ENCODE measurements around the gene MYOM3. TPM values are rescaled to one million over a fixed set of nuclear protein-coding genes. Genes with fewer than 3 reads are reported as not detected.
"Not testable (repeated sequence)": the region's sequence is repeated elsewhere in the genome, so short reads cannot be mapped to it uniquely, and the experiment has no call there.

MYOM3 gene
- total RNA-seq, 1 experiment from 2014 or later = not detected

GRCh38 chr1:24065304-24065703 is 46.6 kb downstream of the MYOM3 start:
- DNase-seq (ENCODE audit: low read depth, low spot score) = no peak
- in situ Hi-C loops (cut with HindIII; ENCODE audit: low pct_unique_long_range_greater_than_20kb, low sequenced_read_pairs) = no loop called here

- DNase-seq (ENCODE audit: low read depth, low spot score) = no peak
- in situ Hi-C loops (cut with HindIII; ENCODE audit: low pct_unique_long_range_greater_than_20kb, low sequenced_read_pairs) = no loop called here
Measured at GRCh38 chr1:24062221-24062620, 49.7 kb downstream of the MYOM3 start.

- DNase-seq (ENCODE audit: low read depth, low spot score) = no peak
- in situ Hi-C loops (cut with HindIII; ENCODE audit: low pct_unique_long_range_greater_than_20kb, low sequenced_read_pairs) = no loop called here
Measured at GRCh38 chr1:24060482-24060881, 51.5 kb downstream of the MYOM3 start.

GRCh38 chr1:24058671-24059455 is 53.1 kb downstream of the MYOM3 start:
- DNase-seq (ENCODE audit: low read depth, low spot score) = no peak
- in situ Hi-C loops (cut with HindIII; ENCODE audit: low pct_unique_long_range_greater_than_20kb, low sequenced_read_pairs) = no loop called here

GRCh38 chr1:24057171-24057570 is 54.8 kb downstream of the MYOM3 start:
- no peak for DNase-seq (ENCODE audit: low read depth, low spot score)
- in situ Hi-C loops (cut with HindIII; ENCODE audit: low pct_unique_long_range_greater_than_20kb, low sequenced_read_pairs) = no loop called here

- in situ Hi-C loops (cut with HindIII; ENCODE audit: low pct_unique_long_range_greater_than_20kb, low sequenced_read_pairs) = no loop called here
- DNase-seq (ENCODE audit: low read depth, low spot score) = no peak
Measured at GRCh38 chr1:24055681-24056080, 56.3 kb downstream of the MYOM3 start.

- DNase-seq (ENCODE audit: low read depth, low spot score) = no peak
- in situ Hi-C loops (cut with HindIII; ENCODE audit: low pct_unique_long_range_greater_than_20kb, low sequenced_read_pairs) = no loop called here
Measured at GRCh38 chr1:24052220-24052619, 59.7 kb downstream of the MYOM3 start.

GRCh38 chr1:24051206-24051945 is 60.6 kb downstream of the MYOM3 start:
- in situ Hi-C loops (cut with HindIII; ENCODE audit: low pct_unique_long_range_greater_than_20kb, low sequenced_read_pairs) = no loop called here
- DNase-seq (ENCODE audit: low read depth, low spot score) = peak; percentile 54

GRCh38 chr1:24049733-24050132 is 62.2 kb downstream of the MYOM3 start:
- DNase-seq (ENCODE audit: low read depth, low spot score) = no peak
- in situ Hi-C loops (cut with HindIII; ENCODE audit: low pct_unique_long_range_greater_than_20kb, low sequenced_read_pairs) = no loop called here

- in situ Hi-C loops (cut with HindIII; ENCODE audit: low pct_unique_long_range_greater_than_20kb, low sequenced_read_pairs); DNase-seq (ENCODE audit: low read depth, low spot score): not testable (repeated sequence)
Measured at GRCh38 chr1:24048894-24049293, 63.0 kb downstream of the MYOM3 start.

- in situ Hi-C loops (cut with HindIII; ENCODE audit: low pct_unique_long_range_greater_than_20kb, low sequenced_read_pairs) = no loop called here
- no peak for DNase-seq (ENCODE audit: low read depth, low spot score)
Measured at GRCh38 chr1:24048205-24048869, 63.6 kb downstream of the MYOM3 start.

- in situ Hi-C loops (cut with HindIII; ENCODE audit: low pct_unique_long_range_greater_than_20kb, low sequenced_read_pairs) = no loop called here
Measured at GRCh38 chr1:24047110-24047477, 64.8 kb downstream of the MYOM3 start.

GRCh38 chr1:24045771-24046170 is 66.2 kb downstream of the MYOM3 start:
- peak; percentile 9 for DNase-seq (ENCODE audit: low read depth, low spot score)
- in situ Hi-C loops (cut with HindIII; ENCODE audit: low pct_unique_long_range_greater_than_20kb, low sequenced_read_pairs) = no loop called here

More at GRCh38 chr1:24047110-24047477, 64.8 kb downstream of the MYOM3 start:
- peak; percentile 5 for DNase-seq (ENCODE audit: low read depth, low spot score)

GRCh38 chr1:24044672-24045071 is 67.3 kb downstream of the MYOM3 start:
- in situ Hi-C loops (cut with HindIII; ENCODE audit: low pct_unique_long_range_greater_than_20kb, low sequenced_read_pairs); DNase-seq (ENCODE audit: low read depth, low spot score): not testable (repeated sequence)

- in situ Hi-C loops (cut with HindIII; ENCODE audit: low pct_unique_long_range_greater_than_20kb, low sequenced_read_pairs) = no loop called here
- no peak for DNase-seq (ENCODE audit: low read depth, low spot score)
Measured at GRCh38 chr1:24043345-24044032, 68.4 kb downstream of the MYOM3 start.

GRCh38 chr1:24042315-24042714 is 69.6 kb downstream of the MYOM3 start:
- no peak for DNase-seq (ENCODE audit: low read depth, low spot score)
- in situ Hi-C loops (cut with HindIII; ENCODE audit: low pct_unique_long_range_greater_than_20kb, low sequenced_read_pairs) = no loop called here

- in situ Hi-C loops (cut with HindIII; ENCODE audit: low pct_unique_long_range_greater_than_20kb, low sequenced_read_pairs) = no loop called here
- DNase-seq (ENCODE audit: low read depth, low spot score) = no peak
Measured at GRCh38 chr1:24036088-24036487, 75.8 kb downstream of the MYOM3 start.

- in situ Hi-C loops (cut with HindIII; ENCODE audit: low pct_unique_long_range_greater_than_20kb, low sequenced_read_pairs) = no loop called here
- DNase-seq (ENCODE audit: low read depth, low spot score) = no peak
Measured at GRCh38 chr1:24032981-24033380, 79.0 kb downstream of the MYOM3 start.

All from SK-MEL-5 (cell line).